ENCODE data around the gene ZSWIM6. TPM values are rescaled to one million over a fixed set of nuclear protein-coding genes. Genes with fewer than 3 reads are reported as not detected.
A peak's percentile ranks its signal among the peaks of the same experiment; 100 is the strongest.

The ZSWIM6 gene
- total RNA-seq, 2 experiments from 2014 or later = 4.1 TPM

DNA sequence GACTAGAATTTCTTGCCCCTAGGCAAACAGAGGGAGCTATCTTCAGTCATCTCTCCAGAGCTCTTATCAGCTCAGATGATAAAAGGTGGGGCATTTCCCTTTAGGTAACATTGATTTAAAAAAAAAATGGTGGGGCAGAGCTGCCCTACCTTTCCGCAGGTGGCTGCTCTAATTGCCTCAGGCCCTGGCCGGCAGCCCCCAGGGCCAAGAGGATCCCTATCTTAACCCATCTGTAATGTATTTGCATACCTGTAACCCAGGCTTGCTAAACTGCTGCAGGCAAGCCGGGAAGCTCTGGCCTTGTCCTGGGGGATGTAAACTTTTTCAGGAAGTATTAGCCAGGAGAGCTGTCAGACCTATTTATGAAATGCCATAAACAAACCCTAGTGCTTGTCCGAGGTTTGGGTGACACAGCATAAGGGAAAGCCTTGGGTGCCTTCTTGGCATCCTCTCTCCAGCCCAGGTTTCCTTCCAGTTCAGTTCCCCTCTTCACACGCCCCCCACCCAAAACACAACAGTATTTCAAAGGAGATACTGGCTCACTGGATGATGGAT lies 20.9 kb upstream of the ZSWIM6 start:
- intact Hi-C loops (cut with DNase I, micrococcal nuclease) = no loop called here
- no peak overlapping the region for H3K4me3 Mint-ChIP-seq
- Histone ChIP-seq H3K27ac (ENCODE audit: low read depth in 1 of 2, low read length in 2 of 2) (no peak overlapping the region), H3K27me3 (ENCODE audit: control insufficient read depth in 1 of 2, insufficient read depth in 2 of 2, low read length in 2 of 2) (peaks cover 0 to 8% of the 10 kb centered on the region in 2 experiments), H3K4me3 (ENCODE audit: low read length) (no peak overlapping the region), H3K36me3 (ENCODE audit: insufficient read depth, low read length) (no peaks in the 10 kb centered on the region), H3K4me1 (ENCODE audit: insufficient read depth, low read length) (no peaks in the 10 kb centered on the region), H3K9me3 (ENCODE audit: control insufficient read depth in 1 of 2, insufficient read depth in 1 of 2, low read length in 2 of 2) (no peaks in the 10 kb centered on the region)
- POLR2A ChIA-PET = no interaction called here
- no peak overlapping the region for H3K27ac Mint-ChIP-seq
- CTCF ChIA-PET = no interaction called here
- ATAC-seq (ENCODE audit: poor library complexity) (no peak), DNase-seq (no peak)
- H3K27me3 Mint-ChIP-seq = peaks cover 17% of the 10 kb centered on the region
- H3K4me1 Mint-ChIP-seq (ENCODE audit: low read depth) = no peaks in the 10 kb centered on the region
- H3K36me3 Mint-ChIP-seq (ENCODE audit: low read depth) = no peaks in the 10 kb centered on the region
- no peak for TF ChIP-seq CTCF (IDR thresholded peaks at IDR 0.05)
- H3K9me3 Mint-ChIP-seq = no peaks in the 10 kb centered on the region

DNA sequence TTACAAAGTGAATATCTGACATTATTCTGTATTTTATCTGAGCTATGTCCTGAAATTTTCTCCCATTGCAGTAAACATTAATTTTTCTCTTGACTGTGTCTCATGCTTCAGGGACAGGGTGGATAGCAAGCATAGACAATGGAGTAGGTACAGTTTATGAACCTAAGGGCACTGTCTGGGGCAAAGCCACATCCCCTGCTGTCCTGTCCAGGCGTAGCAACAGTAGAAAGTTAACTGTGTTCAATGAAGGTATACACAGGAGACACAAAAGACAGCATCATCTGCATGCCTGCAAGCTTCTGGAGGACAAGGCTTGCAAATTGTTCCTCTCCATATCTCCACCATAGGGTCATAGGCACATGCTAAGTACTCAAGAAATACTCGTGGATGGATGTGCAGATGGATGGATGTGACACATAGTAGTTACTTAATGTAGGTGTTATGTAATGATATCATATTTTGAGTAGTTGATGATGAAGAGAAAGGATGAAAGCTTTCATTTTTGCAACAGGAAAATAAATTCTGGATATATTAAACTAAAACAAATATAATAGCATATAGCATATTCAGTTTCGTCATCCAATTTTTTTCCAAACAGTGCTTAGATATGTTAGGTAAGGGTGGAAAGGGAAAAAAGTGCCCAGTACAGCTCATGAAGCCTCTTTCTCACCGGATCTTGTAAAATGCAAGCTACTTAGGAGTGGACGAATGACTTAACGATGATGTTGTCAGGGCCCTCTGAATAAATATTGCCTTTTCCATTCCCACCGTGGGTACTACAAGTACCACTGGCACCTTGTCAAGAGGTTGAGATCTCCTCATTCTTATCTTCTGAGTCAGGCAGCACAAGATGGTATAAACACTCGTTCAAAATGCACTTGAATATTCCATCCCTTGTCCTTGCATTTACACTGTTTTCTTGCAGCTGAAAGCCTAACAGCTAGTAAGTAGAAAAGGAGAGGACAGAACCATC lies 19.9 kb upstream of the ZSWIM6 start:
- Mint-ChIP-seq H3K4me1 (ENCODE audit: low read depth) (no peaks in the 10 kb centered on the region), H3K36me3 (ENCODE audit: low read depth) (no peaks in the 10 kb centered on the region), H3K4me3 (no peak overlapping the region), H3K27me3 (peaks cover 17% of the 10 kb centered on the region), H3K27ac (no peak overlapping the region), H3K9me3 (no peaks in the 10 kb centered on the region)
- Histone ChIP-seq H3K27me3 (ENCODE audit: control insufficient read depth in 1 of 2, insufficient read depth in 2 of 2, low read length in 2 of 2) (peaks cover 0 to 2% of the 10 kb centered on the region in 2 experiments), H3K4me1 (ENCODE audit: insufficient read depth, low read length) (no peaks in the 10 kb centered on the region), H3K36me3 (ENCODE audit: insufficient read depth, low read length) (no peaks in the 10 kb centered on the region), H3K4me3 (ENCODE audit: low read length) (no peak overlapping the region), H3K9me3 (ENCODE audit: control insufficient read depth in 1 of 2, insufficient read depth in 1 of 2, low read length in 2 of 2) (no peaks in the 10 kb centered on the region), H3K27ac (ENCODE audit: low read depth in 1 of 2, low read length in 2 of 2) (no peak overlapping the region)
- TF ChIP-seq CTCF (IDR thresholded peaks at IDR 0.05) = no peak
- intact Hi-C loops (cut with DNase I, micrococcal nuclease) = no loop called here
- CTCF ChIA-PET = no interaction called here
- DNase-seq = no peak
- POLR2A ChIA-PET = no interaction called here
- no peak for ATAC-seq (ENCODE audit: poor library complexity)

GRCh38 chr5:61313960-61314681 lies 17.9 kb upstream of the ZSWIM6 start:
- POLR2A ChIA-PET = no interaction called here
- peaks cover 4% of the 10 kb centered on the region for H3K4me1 Mint-ChIP-seq (ENCODE audit: low read depth)
- CTCF ChIA-PET = no interaction called here

More at GRCh38 chr5:61313960-61314681, 17.9 kb upstream of the ZSWIM6 start:
- Histone ChIP-seq H3K4me3 (ENCODE audit: low read length) (no peak overlapping the region), H3K36me3 (ENCODE audit: insufficient read depth, low read length) (no peaks in the 10 kb centered on the region), H3K27ac (ENCODE audit: low read depth in 1 of 2, low read length in 2 of 2) (no peak overlapping the region), H3K27me3 (ENCODE audit: control insufficient read depth in 1 of 2, insufficient read depth in 2 of 2, low read length in 2 of 2) (no peaks in the 10 kb centered on the region), H3K4me1 (ENCODE audit: insufficient read depth, low read length) (no peaks in the 10 kb centered on the region), H3K9me3 (ENCODE audit: control insufficient read depth in 1 of 2, insufficient read depth in 1 of 2, low read length in 2 of 2) (no peaks in the 10 kb centered on the region)
- Mint-ChIP-seq H3K27me3 (peaks cover 9% of the 10 kb centered on the region), H3K4me3 (no peak overlapping the region), H3K27ac (no peak overlapping the region), H3K36me3 (ENCODE audit: low read depth) (no peaks in the 10 kb centered on the region), H3K9me3 (no peaks in the 10 kb centered on the region)
- intact Hi-C loops (cut with DNase I, micrococcal nuclease) = no loop called here
- DNase-seq (peak in 2 of 14 experiments; percentile 24 to 41), ATAC-seq (ENCODE audit: poor library complexity) (peak; percentile 21)
- TF ChIP-seq CTCF (IDR thresholded peaks at IDR 0.05) = no peak
